HCEC 1CT (cell line): ENCODE measurements around the gene KRT3.
"Not testable (repeated sequence)": the region's sequence is repeated elsewhere in the genome, so short reads cannot be mapped to it uniquely, and the experiment has no call there.

ENCODE experiments used
- DNase-seq: peaks from one replicate; pipeline ENCODE4 v3.0.0-alpha.2; 2017

KRT3 gene

GRCh38 chr12:52756281-52756960 is 39.5 kb downstream of the KRT3 start:
- DNase-seq, result no peak

- no peak for DNase-seq
Measured at GRCh38 chr12:52755533-52755932, 40.4 kb downstream of the KRT3 start.

- no peak for DNase-seq
Measured at GRCh38 chr12:52754135-52754534, 41.8 kb downstream of the KRT3 start.

- DNase-seq, result no peak
Measured at GRCh38 chr12:52753283-52753682, 42.6 kb downstream of the KRT3 start.

GRCh38 chr12:52752516-52752915 is 43.4 kb downstream of the KRT3 start:
- no peak for DNase-seq

DNA sequence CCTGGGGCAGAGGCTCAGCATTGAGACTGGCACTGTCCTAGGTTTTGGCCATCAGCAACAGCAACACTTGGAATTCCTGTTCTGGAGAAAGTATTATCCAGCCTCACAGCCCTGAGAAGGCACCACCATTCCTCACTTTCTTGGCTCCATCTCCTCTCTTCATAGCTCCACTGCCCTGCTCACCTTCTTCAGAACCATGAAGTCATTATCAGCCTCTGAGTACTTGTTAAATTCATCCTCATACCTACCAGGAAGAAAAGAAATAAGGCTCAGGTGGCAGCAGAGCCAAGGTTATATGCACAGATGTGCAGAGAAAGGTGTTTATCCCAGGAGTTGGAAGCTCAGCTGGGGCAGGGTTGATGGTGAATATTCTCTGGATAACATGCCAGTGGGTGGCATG is 44.1 kb downstream of the KRT3 start:
- no peak for DNase-seq

DNA sequence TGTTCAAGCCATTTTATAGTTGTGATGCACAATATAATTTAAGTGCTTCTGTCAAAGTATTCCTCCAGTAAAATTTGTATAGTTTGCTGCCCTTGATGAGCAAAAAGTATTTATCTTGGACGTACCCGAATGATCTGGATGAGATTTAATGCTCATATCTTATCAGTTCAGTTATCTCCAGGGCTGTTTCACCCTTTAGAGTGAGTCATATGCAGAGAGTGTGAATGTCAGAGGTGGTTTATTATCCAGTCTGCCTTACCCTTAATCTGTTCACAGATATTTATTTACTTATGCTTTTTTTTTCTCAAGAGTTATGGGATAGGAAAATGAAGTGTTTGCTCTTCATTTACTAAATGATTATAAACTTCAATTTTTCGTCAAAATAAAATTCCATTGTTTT is 45.4 kb downstream of the KRT3 start:
- not testable (repeated sequence) for DNase-seq

DNA sequence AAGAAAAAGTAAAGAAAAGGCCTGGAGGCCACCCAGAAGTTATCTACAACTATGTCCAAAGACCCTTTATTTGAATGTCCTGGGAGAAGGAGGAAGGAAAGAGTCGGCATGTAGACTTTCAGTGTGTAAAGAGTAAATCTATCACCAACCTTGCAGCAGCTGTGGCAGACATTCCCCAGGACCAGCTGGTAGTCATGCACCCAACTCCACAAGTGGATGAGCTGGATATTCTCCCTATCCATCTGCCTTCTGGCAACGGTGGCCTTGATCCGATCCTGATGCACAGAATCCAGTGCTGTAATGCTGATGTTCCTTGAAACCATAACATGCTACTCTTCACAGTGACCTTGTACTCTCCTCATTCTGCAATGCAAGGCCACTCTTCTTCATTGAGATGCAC is 46.1 kb downstream of the KRT3 start:
- DNase-seq, result no peak

DNA sequence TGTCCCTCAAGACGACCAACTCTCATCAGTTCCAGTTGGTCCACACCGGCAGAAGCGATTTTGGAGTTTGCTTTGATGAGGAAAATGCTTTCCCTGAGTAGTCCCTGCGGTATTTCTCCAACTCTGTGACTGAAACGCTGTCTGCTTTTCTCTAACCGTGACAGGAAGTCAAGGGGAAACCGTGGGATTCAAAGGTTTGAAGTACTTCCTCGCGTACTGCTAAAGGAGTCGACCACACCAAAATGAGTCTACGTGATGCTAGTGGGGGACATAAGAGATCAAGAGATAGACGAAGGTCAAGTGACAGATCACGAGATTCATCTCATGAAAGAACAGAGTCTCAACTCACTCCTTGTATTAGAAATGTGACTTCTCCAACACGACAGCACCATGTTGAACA is 47.3 kb downstream of the KRT3 start:
- DNase-seq, result no peak

- DNase-seq, result no peak
Measured at GRCh38 chr12:52745554-52745953, 50.4 kb downstream of the KRT3 start.

DNA sequence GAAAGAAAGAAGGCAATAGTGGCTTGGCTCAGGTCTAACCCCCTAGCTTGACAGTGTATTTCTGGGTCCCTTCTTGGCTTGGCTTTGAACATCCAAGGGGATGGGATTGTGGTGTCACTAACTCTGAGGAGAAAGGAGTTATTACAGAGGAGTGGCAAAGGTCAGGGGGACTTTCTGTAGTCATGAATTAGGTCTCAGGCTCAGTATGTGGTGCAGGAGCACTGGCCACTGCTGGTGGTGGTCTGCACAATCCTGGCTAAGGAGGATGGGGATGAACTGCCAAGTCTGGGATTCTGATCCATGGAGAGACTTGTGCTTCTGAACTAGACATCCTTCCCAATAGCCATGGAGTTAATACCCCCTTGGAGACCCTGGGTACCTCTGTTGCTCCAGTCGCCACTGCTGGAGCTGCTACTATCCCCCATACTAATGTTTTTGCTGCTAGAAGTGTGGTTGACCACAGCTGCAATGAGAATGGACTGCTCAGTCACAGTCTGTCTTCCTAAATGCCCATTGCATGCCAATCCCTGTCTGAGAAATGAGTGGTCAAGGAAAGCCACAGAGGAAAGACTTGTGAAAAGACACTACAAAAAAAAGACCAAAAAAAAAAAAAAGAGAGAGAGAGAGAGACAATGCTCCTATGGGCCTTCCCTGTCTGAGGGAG is 51.3 kb downstream of the KRT3 start:
- no peak for DNase-seq

- no peak for DNase-seq
Measured at GRCh38 chr12:52742822-52743457, 53.0 kb downstream of the KRT3 start.

DNA sequence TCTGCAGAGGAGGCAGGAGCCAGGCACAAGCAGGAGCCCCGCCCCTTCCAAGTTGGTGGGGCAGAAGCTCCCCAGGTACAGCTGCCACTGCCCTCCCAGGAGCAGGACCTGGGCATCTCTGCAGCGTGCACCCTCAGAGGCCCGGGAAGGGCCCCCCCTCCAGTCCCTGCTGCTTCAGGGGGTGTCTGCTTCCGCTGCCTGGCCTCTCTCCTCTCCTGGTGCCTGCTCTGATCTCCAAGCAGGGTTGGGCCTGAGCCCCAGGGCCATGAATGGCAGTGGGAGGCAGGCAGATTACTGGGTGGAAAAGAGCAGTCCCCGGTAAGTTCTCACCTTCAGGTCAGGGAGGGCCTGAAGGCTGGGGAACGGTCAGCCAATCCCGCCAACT is 53.7 kb downstream of the KRT3 start:
- DNase-seq, result no peak

- DNase-seq, result peak; percentile 8
Measured at GRCh38 chr12:52741375-52742195, 54.3 kb downstream of the KRT3 start.

GRCh38 chr12:52740584-52740983 is 55.3 kb downstream of the KRT3 start:
- no peak for DNase-seq

DNA sequence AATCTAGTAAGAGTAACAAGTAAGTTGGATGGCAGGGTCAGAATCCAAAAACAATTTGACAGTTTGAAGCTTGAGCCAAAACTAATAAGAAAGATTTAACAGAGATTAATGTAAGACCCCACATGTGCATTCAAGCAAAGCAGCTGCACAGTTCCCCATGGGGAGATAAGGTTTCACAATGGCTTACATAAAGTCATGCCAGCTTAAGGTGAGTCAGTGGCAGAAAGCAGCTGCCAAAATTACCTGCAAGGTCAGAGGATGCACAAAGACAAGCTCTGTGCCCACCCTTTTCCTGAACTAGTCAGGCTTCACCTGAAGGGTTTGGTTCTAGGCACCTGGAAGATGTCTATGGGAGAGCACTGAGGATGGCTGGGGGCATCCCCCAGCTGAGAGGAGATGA is 56.0 kb downstream of the KRT3 start:
- DNase-seq, result no peak
